MCF 10A (cell line): ENCODE measurements around the gene ZIK1. TPM values are rescaled to one million over a fixed set of nuclear protein-coding genes. Genes with fewer than 3 reads are reported as not detected.
A peak's percentile ranks its signal among the peaks of the same experiment; 100 is the strongest.

Source experiments
- Bru-seq: library from RNA; stranded (reverse); fragments of 400-500 nt; gene quantifications from one replicate; lab custom pipeline; 2021; lab: Mats Ljungman, UMichigan
- BruChase-seq, 2 experiments: library from RNA; stranded (reverse); fragments of 400-500 nt; gene quantifications; one replicate each; lab custom pipeline; 2021; lab: Mats Ljungman, UMichigan
- BruUV-seq: library from RNA; stranded (reverse); fragments of 400-500 nt; replicated peaks from 2 replicates; lab custom pipeline; 2021; lab: Mats Ljungman, UMichigan
- CTCF ChIA-PET: fragments of 300-600 bp; sonication (Branson Sonifier 250); formaldehyde crosslinking; extraction: SDS; loops from one replicate; lab custom pipeline; 2021; ENCODE audit warnings: antibody characterized with exemption, inconsistent platforms; lab: Yijun Ruan, JAX
- POLR2A ChIA-PET: fragments of 300-600, 350-650 bp; sonication (Branson Sonifier 250); formaldehyde crosslinking; extraction: SDS; loops from one replicate; lab custom pipeline; 2020; ENCODE audit warnings: antibody characterized with exemption, inconsistent platforms; lab: Yijun Ruan, JAX
- DNase-seq: peaks from one replicate; pipeline ENCODE4 v3.0.0-alpha.2; 2018; ENCODE audit not compliant: unreplicated experiment
- H3K27ac Mint-ChIP-seq: one replicate; pipeline ENCODE4 v1.8.0; 2022; ENCODE audit warnings: mild to moderate bottlenecking, low read depth, mixed read lengths; ENCODE audit not compliant: unreplicated experiment
- H3K27me3 Mint-ChIP-seq: one replicate; pipeline ENCODE4 v1.8.0; 2022; ENCODE audit warnings: mixed read lengths; ENCODE audit not compliant: insufficient read depth, unreplicated experiment
- H3K36me3 Mint-ChIP-seq: one replicate; pipeline ENCODE4 v1.8.0; 2022; ENCODE audit warnings: mild to moderate bottlenecking, moderate library complexity, mixed read lengths; ENCODE audit not compliant: insufficient read depth, unreplicated experiment
- H3K4me1 Mint-ChIP-seq: one replicate; pipeline ENCODE4 v1.8.0; 2022; ENCODE audit warnings: mixed read lengths; ENCODE audit not compliant: insufficient read depth, unreplicated experiment
- H3K4me3 Mint-ChIP-seq: one replicate; pipeline ENCODE4 v1.8.0; 2022; ENCODE audit warnings: mild to moderate bottlenecking, moderate library complexity, mixed read lengths; ENCODE audit not compliant: unreplicated experiment
- H3K9me3 Mint-ChIP-seq: one replicate; pipeline ENCODE4 v1.8.0; 2022; ENCODE audit warnings: mixed read lengths; ENCODE audit not compliant: unreplicated experiment
- CTCF ChIP-seq: fragments of 200-600 bp; IDR thresholded peaks from one replicate; pipeline ENCODE4 v1.8.0; 2022; ENCODE audit warnings: antibody characterized with exemption, mild to moderate bottlenecking; ENCODE audit not compliant: unreplicated experiment
- intact Hi-C: fragments of 100-400 bp; cut with micrococcal nuclease; formaldehyde crosslinking; loops from 2 replicates; pipeline ENCODE4 v1.14.1; 2022
- long read RNA-seq: library from polyadenylated mRNA; stranded (forward); transcript quantifications from one replicate; pipeline ENCODE4 v2.0.0, GENCODE V29; 2022
- total RNA-seq: library from RNA; stranded (reverse); gene quantifications from 2 replicates; pipeline ENCODE4 v1.2.3, GENCODE V29; 2022

Gene ZIK1
- total RNA-seq (not detected in 2 replicates), Bru-seq, nascent RNA (not detected), BruChase-seq, experiment 1, labeled RNA remaining after a 6-hour chase (percentile 8 among the genes with signal in this experiment), BruChase-seq, experiment 2, labeled RNA remaining after a 2-hour chase (not detected)
- long read RNA-seq, result 0 reads

GRCh38 chr19:57583521-57584416 lies at the start of gene ZIK1:
Gene ZIK1 (plus strand): TSS chr19:57584145. CDS start chr19:57584357, 212 bp downstream.
- Mint-ChIP-seq H3K27me3 (no peaks in the 10 kb centered on the region), H3K4me1 (peaks cover 4% of the 10 kb centered on the region), H3K4me3 (no peak within 1 kb of the TSS), H3K36me3 (no peaks in the 10 kb centered on the region), H3K27ac (no peak within 1 kb of the TSS), H3K9me3 (peaks cover 38% of the 10 kb centered on the region)
- no TSS peak for BruUV-seq
- ChIA-PET POLR2A (no interaction called here), CTCF (no interaction called here)
- TF ChIP-seq CTCF, result no peak
- intact Hi-C loops, result no loop called here
- DNase-seq, result no peak

GRCh38 chr19:57537953-57538547 lies 45.9 kb upstream of the ZIK1 start:
- no TSS peak for BruUV-seq
- ChIA-PET CTCF (no interaction called here), POLR2A (no interaction called here)
- no peak for DNase-seq
- intact Hi-C loops, result no loop called here
- Mint-ChIP-seq H3K9me3 (peaks cover 45% of the 10 kb centered on the region), H3K4me3 (no peak overlapping the region), H3K27ac (no peak overlapping the region), H3K4me1 (no peaks in the 10 kb centered on the region), H3K27me3 (no peaks in the 10 kb centered on the region), H3K36me3 (peaks cover 83% of the 10 kb centered on the region)
- TF ChIP-seq CTCF, result no peak

GRCh38 chr19:57546513-57546912 lies 37.4 kb upstream of the ZIK1 start:
- Mint-ChIP-seq H3K36me3 (peaks cover 94% of the 10 kb centered on the region), H3K4me3 (no peak overlapping the region), H3K9me3 (peaks cover 53% of the 10 kb centered on the region), H3K27ac (no peak overlapping the region), H3K27me3 (no peaks in the 10 kb centered on the region), H3K4me1 (no peaks in the 10 kb centered on the region)
- TF ChIP-seq CTCF, result no peak
- intact Hi-C loops, result no loop called here
- ChIA-PET CTCF (no interaction called here), POLR2A (no interaction called here)
- DNase-seq, result no peak
- no TSS peak for BruUV-seq

GRCh38 chr19:57552432-57552831 lies 31.5 kb upstream of the ZIK1 start:
- H3K36me3 Mint-ChIP-seq, result peaks cover 96% of the 10 kb centered on the region
- peaks cover 56% of the 10 kb centered on the region for H3K9me3 Mint-ChIP-seq
- peaks cover 2% of the 10 kb centered on the region for H3K4me1 Mint-ChIP-seq
- CTCF ChIA-PET, result no interaction called here
- POLR2A ChIA-PET, result no interaction called here
- no peak overlapping the region for H3K27ac Mint-ChIP-seq
- intact Hi-C loops, result no loop called here
- no peak overlapping the region for H3K4me3 Mint-ChIP-seq
- H3K27me3 Mint-ChIP-seq, result no peaks in the 10 kb centered on the region
- no peak for DNase-seq
- no TSS peak for BruUV-seq
- TF ChIP-seq CTCF, result no peak
